ENCODE results near the gene SEPHS1. TPM values are rescaled to one million over a fixed set of nuclear protein-coding genes. Genes with fewer than 3 reads are reported as not detected.

The SEPHS1 gene
- total RNA-seq, 1 donor from 2014 or later: 51.1 TPM

DNA sequence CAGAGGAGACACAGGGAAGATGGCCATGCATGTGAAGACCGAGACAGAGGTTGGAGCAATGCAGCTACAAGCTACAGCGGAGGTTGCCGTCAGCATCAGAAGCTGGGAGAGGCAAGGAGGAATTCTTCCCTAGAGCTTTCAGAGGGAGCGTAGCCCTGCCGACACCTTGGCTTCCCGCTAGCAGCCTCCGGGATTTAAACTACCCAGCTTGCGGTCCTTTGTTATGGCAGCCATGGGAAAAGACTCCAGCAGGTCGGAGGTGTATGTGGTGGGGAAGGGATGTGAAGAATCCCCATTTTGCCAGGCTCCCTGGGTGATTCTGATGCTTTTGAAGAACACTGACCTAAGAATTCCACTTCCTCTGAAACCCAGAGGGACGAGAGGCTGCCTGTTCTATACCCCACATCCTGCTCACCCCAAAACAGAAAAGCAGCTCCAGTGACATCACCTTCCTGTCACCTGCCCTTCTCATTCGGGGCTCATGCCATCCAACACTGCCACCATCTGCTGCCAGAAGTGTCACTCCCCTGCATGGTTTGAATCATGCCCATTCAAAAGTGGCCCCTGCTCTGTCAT lies 3.3 kb upstream of the SEPHS1 start:
- peaks cover 16% of the 10 kb centered on the region for H3K4me1 Mint-ChIP-seq (ENCODE audit: low read depth, unreplicated experiment)
- H3K36me3 Mint-ChIP-seq (ENCODE audit: unreplicated experiment): no peaks in the 10 kb centered on the region
- H3K27ac Mint-ChIP-seq (ENCODE audit: unreplicated experiment): no peak overlapping the region
- H3K27me3 Mint-ChIP-seq (ENCODE audit: unreplicated experiment): peaks cover 17% of the 10 kb centered on the region
- TF ChIP-seq CTCF (IDR thresholded peaks at IDR 0.05; ENCODE audit: partially characterized antibody, unreplicated experiment): no peak
- H3K9me3 Mint-ChIP-seq (ENCODE audit: unreplicated experiment): peaks cover 13% of the 10 kb centered on the region
- no peak overlapping the region for H3K4me3 Mint-ChIP-seq (ENCODE audit: unreplicated experiment)
- no peak for DNase-seq

GRCh38 chr10:13349463-13350274 lies 1.6 kb upstream of the SEPHS1 start:
- Mint-ChIP-seq H3K27me3 (ENCODE audit: unreplicated experiment) (peaks cover 18% of the 10 kb centered on the region), H3K4me1 (ENCODE audit: low read depth, unreplicated experiment) (peaks cover 24% of the 10 kb centered on the region), H3K9me3 (ENCODE audit: unreplicated experiment) (peaks cover 19% of the 10 kb centered on the region), H3K27ac (ENCODE audit: unreplicated experiment) (no peak overlapping the region), H3K4me3 (ENCODE audit: unreplicated experiment) (peak overlapping the region; percentile 65), H3K36me3 (ENCODE audit: unreplicated experiment) (no peaks in the 10 kb centered on the region)
- no peak for DNase-seq
- TF ChIP-seq CTCF (IDR thresholded peaks at IDR 0.05; ENCODE audit: partially characterized antibody, unreplicated experiment): no peak

- Mint-ChIP-seq H3K27me3 (ENCODE audit: unreplicated experiment) (peaks cover 18% of the 10 kb centered on the region), H3K36me3 (ENCODE audit: unreplicated experiment) (no peaks in the 10 kb centered on the region), H3K4me3 (ENCODE audit: unreplicated experiment) (no peak overlapping the region), H3K9me3 (ENCODE audit: unreplicated experiment) (peaks cover 19% of the 10 kb centered on the region), H3K4me1 (ENCODE audit: low read depth, unreplicated experiment) (peaks cover 27% of the 10 kb centered on the region), H3K27ac (ENCODE audit: unreplicated experiment) (no peak overlapping the region)
- no peak for TF ChIP-seq CTCF (IDR thresholded peaks at IDR 0.05; ENCODE audit: partially characterized antibody, unreplicated experiment)
- DNase-seq: peak; percentile 89
Observed at GRCh38 chr10:13347500-13348156, 465 bp downstream of the SEPHS1 start.

DNA sequence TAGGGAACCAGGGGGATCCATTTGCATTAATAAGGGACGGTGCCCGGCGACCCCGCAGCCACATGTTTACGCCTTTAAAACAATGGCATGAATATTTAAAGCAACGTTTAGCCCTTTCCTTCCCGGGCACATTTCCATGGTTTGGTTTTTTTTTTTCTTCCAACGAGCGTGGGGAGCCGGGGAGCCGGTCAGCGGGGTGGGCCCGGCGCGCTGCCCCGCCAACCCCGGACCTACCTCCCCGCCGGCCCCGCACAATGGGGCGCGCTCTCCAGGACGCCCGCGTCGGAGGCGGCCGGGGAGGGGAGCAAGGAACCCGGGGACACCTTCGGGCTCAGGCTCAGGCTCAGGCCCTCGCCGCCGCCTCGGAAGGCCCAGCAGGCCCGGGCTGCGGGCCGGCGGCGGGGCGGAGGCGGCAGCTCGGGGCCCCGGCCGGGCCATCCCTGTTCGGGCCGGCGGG lies 1.0 kb downstream of the SEPHS1 start:
- no peak for TF ChIP-seq CTCF (IDR thresholded peaks at IDR 0.05; ENCODE audit: partially characterized antibody, unreplicated experiment)
- peak overlapping the region; percentile 84 for H3K27ac Mint-ChIP-seq (ENCODE audit: unreplicated experiment)
- H3K9me3 Mint-ChIP-seq (ENCODE audit: unreplicated experiment): peaks cover 19% of the 10 kb centered on the region
- peaks cover 18% of the 10 kb centered on the region for H3K27me3 Mint-ChIP-seq (ENCODE audit: unreplicated experiment)
- no peak for DNase-seq
- H3K4me3 Mint-ChIP-seq (ENCODE audit: unreplicated experiment): peak overlapping the region; percentile 92
- H3K4me1 Mint-ChIP-seq (ENCODE audit: low read depth, unreplicated experiment): peaks cover 23% of the 10 kb centered on the region
- no peaks in the 10 kb centered on the region for H3K36me3 Mint-ChIP-seq (ENCODE audit: unreplicated experiment)
